Hepatocyte (in vitro differentiated cells): ENCODE data around the gene HEATR5A.

Experiments used
- CTCF ChIP-seq: fragments of 200-600 bp; sonication (generic); IDR thresholded peaks from 2 replicates; pipeline ENCODE4 v1.5.1; 2016; ENCODE audit warnings: antibody characterized with exemption, mild to moderate bottlenecking; ENCODE audit not compliant: poor library complexity
- EZH2 ChIP-seq: fragments of 200-600 bp; sonication (generic); IDR thresholded peaks from 2 replicates; pipeline ENCODE4 v1.6.1; 2016; ENCODE audit warnings: antibody characterized with exemption, mild to moderate bottlenecking, borderline replicate concordance
- EZH2phosphoT487 ChIP-seq: fragments of 200-600 bp; sonication (generic); IDR thresholded peaks from one replicate; pipeline ENCODE4 v1.6.1; 2018; ENCODE audit warnings: antibody characterized with exemption, mild to moderate bottlenecking, low read depth, moderate library complexity; ENCODE audit not compliant: unreplicated experiment, severe bottlenecking

- no peak for TF ChIP-seq CTCF
- no peak for TF ChIP-seq EZH2phosphoT487
- no peak for TF ChIP-seq EZH2
Observed at GRCh38 chr14:31449136-31449535, 28.8 kb upstream of the HEATR5A start.
